Lower lobe of right lung (tissue), 2 donors: Measurements from ENCODE around the gene C11orf58. TPM values are rescaled to one million over a fixed set of nuclear protein-coding genes. Genes with fewer than 3 reads are reported as not detected.

Experiments used
- ATAC-seq, 2 donors: fragments of 200-7000 bp; cut with Tn5 transposase; one replicate each; pipeline ENCODE4 v1.9.1; 2020 to 2022; ENCODE audit warnings: mild to moderate bottlenecking in 2 of 2, moderate library complexity in 2 of 2
- DNase-seq: peaks from one replicate; pipeline ENCODE4 v3.0.0-alpha.2; 2020
- H3K27ac ChIP-seq: fragments of 200-600 bp; one replicate; pipeline ENCODE4 v1.8.0; 2022
- H3K27me3 ChIP-seq: fragments of 200-600 bp; one replicate; pipeline ENCODE4 v1.8.0; 2022; ENCODE audit warnings: low read depth
- H3K36me3 ChIP-seq: fragments of 200-600 bp; one replicate; pipeline ENCODE4 v1.8.0; 2022; ENCODE audit warnings: mild to moderate bottlenecking
- H3K4me1 ChIP-seq: fragments of 200-600 bp; one replicate; pipeline ENCODE4 v1.8.0; 2022
- H3K4me3 ChIP-seq: fragments of 200-600 bp; one replicate; pipeline ENCODE4 v1.8.0; 2022; ENCODE audit warnings: mild to moderate bottlenecking
- H3K9me3 ChIP-seq: fragments of 200-600 bp; one replicate; pipeline ENCODE4 v1.8.0; 2022
- CTCF ChIP-seq: fragments of 200-600 bp; IDR thresholded peaks from one replicate; pipeline ENCODE4 v1.8.0; 2022; ENCODE audit warnings: antibody characterized with exemption, mild to moderate bottlenecking
- intact Hi-C: fragments of 100-400 bp; cut with DNase I; formaldehyde crosslinking; loops from one replicate; pipeline ENCODE4 v1.11.0; 2022
- total RNA-seq: library from RNA; stranded (reverse); fragmentation: NEBNext Ultra II Directional; extraction: Animal tissue kit (Norgen Biotek cat#: 25700); gene quantifications from one replicate; pipeline ENCODE4 v1.2.1, GENCODE V29; 2021
- donor health status: DM: no; HTN: yes; CAD: no; lungs with severe emphysema.

Gene C11orf58
- total RNA-seq, 1 donor from 2014 or later, result 104 TPM

GRCh38 chr11:16767957-16768356 lies 29.5 kb downstream of the C11orf58 start:
- no peak for TF ChIP-seq CTCF
- H3K36me3 ChIP-seq, result no peaks in the 10 kb centered on the region
- H3K27ac ChIP-seq, result no peak overlapping the region
- H3K4me1 ChIP-seq, result no peaks in the 10 kb centered on the region
- no peak overlapping the region for H3K4me3 ChIP-seq
- no peaks in the 10 kb centered on the region for H3K27me3 ChIP-seq
- ATAC-seq, result no peak
- intact Hi-C loops, result no loop called here
- DNase-seq, result no peak
- H3K9me3 ChIP-seq, result no peaks in the 10 kb centered on the region

- DNase-seq, result no peak
- no peak overlapping the region for H3K4me3 ChIP-seq
- no peaks in the 10 kb centered on the region for H3K4me1 ChIP-seq
- TF ChIP-seq CTCF, result no peak
- no peaks in the 10 kb centered on the region for H3K27me3 ChIP-seq
- no peak overlapping the region for H3K27ac ChIP-seq
- intact Hi-C loops, result no loop called here
- H3K9me3 ChIP-seq, result no peaks in the 10 kb centered on the region
- ATAC-seq, result no peak
- no peaks in the 10 kb centered on the region for H3K36me3 ChIP-seq
Observed at GRCh38 chr11:16769386-16769785, 30.9 kb downstream of the C11orf58 start.

- H3K27ac ChIP-seq, result no peak overlapping the region
- H3K36me3 ChIP-seq, result no peaks in the 10 kb centered on the region
- H3K27me3 ChIP-seq, result no peaks in the 10 kb centered on the region
- no peak for DNase-seq
- H3K4me1 ChIP-seq, result no peaks in the 10 kb centered on the region
- ATAC-seq, result no peak
- intact Hi-C loops, result no loop called here
- H3K9me3 ChIP-seq, result no peaks in the 10 kb centered on the region
- H3K4me3 ChIP-seq, result no peak overlapping the region
- no peak for TF ChIP-seq CTCF
Observed at GRCh38 chr11:16770016-16770415, 31.6 kb downstream of the C11orf58 start.

GRCh38 chr11:16771350-16772140 lies 33.1 kb downstream of the C11orf58 start:
- Histone ChIP-seq H3K4me1 (no peaks in the 10 kb centered on the region), H3K27ac (no peak overlapping the region), H3K36me3 (no peaks in the 10 kb centered on the region), H3K4me3 (no peak overlapping the region), H3K27me3 (no peaks in the 10 kb centered on the region), H3K9me3 (no peaks in the 10 kb centered on the region)
- TF ChIP-seq CTCF, result no peak
- ATAC-seq (no peak), DNase-seq (no peak)
- intact Hi-C loops, result no loop called here

- intact Hi-C loops, result no loop called here
- no peak for TF ChIP-seq CTCF
- no peak for ATAC-seq
- Histone ChIP-seq H3K4me3 (no peak overlapping the region), H3K27ac (no peak overlapping the region), H3K4me1 (no peaks in the 10 kb centered on the region), H3K36me3 (no peaks in the 10 kb centered on the region), H3K27me3 (no peaks in the 10 kb centered on the region), H3K9me3 (no peaks in the 10 kb centered on the region)
- no peak for DNase-seq
Observed at GRCh38 chr11:16772141-16772512, 33.7 kb downstream of the C11orf58 start.
